NCI-H510A (cell line): ENCODE results near the gene VILL.
"Not testable (repeated sequence)": the region's sequence is repeated elsewhere in the genome, so short reads cannot be mapped to it uniquely, and the experiment has no call there.

Source experiments
- DNase-seq: peaks from one replicate; lab custom pipeline; 2025; lab: John Stamatoyannopoulos, UW

The VILL gene

GRCh38 chr3:38017445-38018295, 27.1 kb downstream of the VILL start:
- DNase-seq = no peak

GRCh38 chr3:38018296-38019266, 28.0 kb downstream of the VILL start:
- no peak for DNase-seq

GRCh38 chr3:38019658-38020341, 29.2 kb downstream of the VILL start:
- no peak for DNase-seq

GRCh38 chr3:38020342-38020726, 29.7 kb downstream of the VILL start:
- DNase-seq = no peak

- DNase-seq = no peak
Observed at GRCh38 chr3:38021196-38021595, 30.6 kb downstream of the VILL start.

GRCh38 chr3:38022301-38022700, 31.7 kb downstream of the VILL start:
- DNase-seq = no peak

GRCh38 chr3:38022896-38023709, 32.5 kb downstream of the VILL start:
- DNase-seq = no peak

- DNase-seq = no peak
Observed at GRCh38 chr3:38026856-38027255, 36.3 kb downstream of the VILL start.

- DNase-seq = no peak
Observed at GRCh38 chr3:38027466-38028465, 37.2 kb downstream of the VILL start.

- DNase-seq = no peak
Observed at GRCh38 chr3:38028621-38029361, 38.2 kb downstream of the VILL start.

- no peak for DNase-seq
Observed at GRCh38 chr3:38029400-38030125, 39.0 kb downstream of the VILL start, which contains the start of gene PLCD1. Gene PLCD1, minus strand, starts transcription at chr3:38029642. Its CDS starts 103 bp downstream, at chr3:38029539.

GRCh38 chr3:38030126-38031021, 39.8 kb downstream of the VILL start:
- DNase-seq = no peak

- DNase-seq = no peak
Observed at GRCh38 chr3:38031022-38031994, 40.7 kb downstream of the VILL start.

- no peak for DNase-seq
Observed at GRCh38 chr3:38032328-38032865, 41.8 kb downstream of the VILL start.

- DNase-seq = not testable (repeated sequence)
Observed at GRCh38 chr3:38033586-38033985, 43.0 kb downstream of the VILL start.

GRCh38 chr3:38034335-38034734, 43.7 kb downstream of the VILL start:
- not testable (repeated sequence) for DNase-seq
